ENCODE data around the gene NATD1. TPM values are rescaled to one million over a fixed set of nuclear protein-coding genes. Genes with fewer than 3 reads are reported as not detected.

The NATD1 gene
- total RNA-seq, 4 donors from 2014 or later: 8.9 to 22.2 (median 15.4) TPM

DNA sequence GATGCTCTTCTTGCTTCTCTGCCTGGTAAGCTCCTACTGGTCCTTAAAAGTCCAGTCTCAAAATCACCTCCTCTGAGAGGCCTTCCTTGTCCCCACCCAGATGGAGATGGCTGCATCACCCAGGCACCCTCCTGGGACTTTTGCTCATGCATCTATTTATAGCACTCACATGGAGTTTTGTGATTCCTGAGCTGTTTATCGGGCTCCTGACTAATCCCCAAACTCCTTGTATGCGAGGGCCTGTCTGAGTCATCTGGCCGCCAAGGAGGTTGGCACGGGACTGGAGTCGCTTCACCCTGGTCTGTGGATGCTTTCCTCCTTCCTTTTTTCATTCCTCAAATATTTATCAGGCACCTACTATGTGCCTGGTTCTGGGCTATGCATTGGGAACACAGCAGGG lies 29.0 kb upstream of the NATD1 start:
- Histone ChIP-seq H3K27ac (peak overlapping the region; percentile 43 to 97 (median 96)), H3K4me1 (peaks cover 7 to 76% (median 17%) of the 10 kb centered on the region in 3 donors), H3K27me3 (no peaks in the 10 kb centered on the region), H3K4me3 (no peak overlapping the region), H3K9me3 (no peaks in the 10 kb centered on the region), H3K36me3 (no peaks in the 10 kb centered on the region)
- peak; percentile 25 for ATAC-seq
- WGBS, 2 donors (ENCODE audit: low coverage in 1 of 2): 27 to 47% methylated on average over 3 to 5 of the region's 5 CpGs
- TF ChIP-seq EP300 (IDR thresholded peaks at IDR 0.05) (no peak), POLR2AphosphoS5 (IDR thresholded peaks at IDR 0.05) (peak; percentile 88), POLR2A (IDR thresholded peaks at IDR 0.05) (no peak)

DNA sequence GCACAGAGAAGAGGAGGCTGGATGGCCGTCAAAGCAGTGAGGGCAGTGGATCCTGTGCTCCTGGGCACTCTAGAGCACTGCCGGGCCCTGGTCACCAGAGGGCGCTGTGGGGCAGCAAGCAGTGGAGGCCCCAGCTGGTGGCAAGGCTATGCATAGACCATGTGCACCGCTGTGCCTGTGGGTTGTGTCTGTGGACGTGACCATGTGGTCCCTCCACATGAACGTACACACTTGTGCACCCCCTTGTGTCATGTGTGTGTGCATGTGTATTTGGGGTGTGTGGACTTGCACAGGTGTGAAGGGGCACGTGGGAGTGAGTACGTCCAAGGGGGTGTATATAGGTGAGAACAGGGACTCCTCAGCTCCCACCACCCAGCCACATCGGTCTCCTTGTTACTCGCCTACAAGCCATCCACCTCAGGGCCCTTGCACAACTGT lies 26.9 kb upstream of the NATD1 start:
- peak overlapping the region in 1 of 4 donors; percentile 0 for H3K27ac ChIP-seq
- H3K9me3 ChIP-seq: no peaks in the 10 kb centered on the region
- peak; percentile 31 for ATAC-seq
- TF ChIP-seq POLR2A (IDR thresholded peaks at IDR 0.05) (no peak), EP300 (IDR thresholded peaks at IDR 0.05) (no peak), POLR2AphosphoS5 (IDR thresholded peaks at IDR 0.05) (no peak)
- TF ChIP-seq, protein P1, sequence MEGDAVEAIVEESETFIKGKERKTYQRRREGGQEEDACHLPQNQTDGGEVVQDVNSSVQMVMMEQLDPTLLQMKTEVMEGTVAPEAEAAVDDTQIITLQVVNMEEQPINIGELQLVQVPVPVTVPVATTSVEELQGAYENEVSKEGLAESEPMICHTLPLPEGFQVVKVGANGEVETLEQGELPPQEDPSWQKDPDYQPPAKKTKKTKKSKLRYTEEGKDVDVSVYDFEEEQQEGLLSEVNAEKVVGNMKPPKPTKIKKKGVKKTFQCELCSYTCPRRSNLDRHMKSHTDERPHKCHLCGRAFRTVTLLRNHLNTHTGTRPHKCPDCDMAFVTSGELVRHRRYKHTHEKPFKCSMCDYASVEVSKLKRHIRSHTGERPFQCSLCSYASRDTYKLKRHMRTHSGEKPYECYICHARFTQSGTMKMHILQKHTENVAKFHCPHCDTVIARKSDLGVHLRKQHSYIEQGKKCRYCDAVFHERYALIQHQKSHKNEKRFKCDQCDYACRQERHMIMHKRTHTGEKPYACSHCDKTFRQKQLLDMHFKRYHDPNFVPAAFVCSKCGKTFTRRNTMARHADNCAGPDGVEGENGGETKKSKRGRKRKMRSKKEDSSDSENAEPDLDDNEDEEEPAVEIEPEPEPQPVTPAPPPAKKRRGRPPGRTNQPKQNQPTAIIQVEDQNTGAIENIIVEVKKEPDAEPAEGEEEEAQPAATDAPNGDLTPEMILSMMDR (IDR thresholded peaks at IDR 0.05): peak in 3 of 4 experiments; percentile 95 to 100 (median 95)
- no peak overlapping the region for H3K4me3 ChIP-seq
- no peaks in the 10 kb centered on the region for H3K27me3 ChIP-seq
- 38 to 71% methylated on average over 3 to 8 of the region's 10 CpGs for WGBS, 2 donors (ENCODE audit: low coverage in 1 of 2)
- peaks cover 0 to 71% (median 15%) of the 10 kb centered on the region in 3 donors for H3K4me1 ChIP-seq
- H3K36me3 ChIP-seq: no peaks in the 10 kb centered on the region

- H3K36me3 ChIP-seq: no peaks in the 10 kb centered on the region
- no peak for TF ChIP-seq EP300 (IDR thresholded peaks at IDR 0.05)
- TF ChIP-seq, protein P1 (IDR thresholded peaks at IDR 0.05): no peak
- no peak for TF ChIP-seq POLR2AphosphoS5 (IDR thresholded peaks at IDR 0.05)
- no peak for TF ChIP-seq POLR2A (IDR thresholded peaks at IDR 0.05)
- no peak overlapping the region for H3K4me3 ChIP-seq
- no peaks in the 10 kb centered on the region for H3K27me3 ChIP-seq
- 70 to 75% methylated on average over 3 of the region's 6 CpGs for WGBS, 2 donors (ENCODE audit: low coverage in 1 of 2)
- ATAC-seq: no peak
- H3K27ac ChIP-seq: peak overlapping the region in 1 of 4 donors; percentile 0
- H3K9me3 ChIP-seq: no peaks in the 10 kb centered on the region
- H3K4me1 ChIP-seq: peaks cover 0 to 73% (median 17%) of the 10 kb centered on the region in 3 donors
These were observed 26.4 kb upstream of the NATD1 start for GRCh38 chr17:21279582-21279981.

GRCh38 chr17:21279198-21279535 lies 26.0 kb upstream of the NATD1 start:
- H3K27ac ChIP-seq: peak overlapping the region in 2 of 4 donors; percentile 24 to 37
- peaks cover 0 to 75% (median 17%) of the 10 kb centered on the region in 3 donors for H3K4me1 ChIP-seq
- 60 to 75% methylated on average over 2 to 6 of the region's 6 CpGs for WGBS, 2 donors (ENCODE audit: low coverage in 1 of 2)

DNA sequence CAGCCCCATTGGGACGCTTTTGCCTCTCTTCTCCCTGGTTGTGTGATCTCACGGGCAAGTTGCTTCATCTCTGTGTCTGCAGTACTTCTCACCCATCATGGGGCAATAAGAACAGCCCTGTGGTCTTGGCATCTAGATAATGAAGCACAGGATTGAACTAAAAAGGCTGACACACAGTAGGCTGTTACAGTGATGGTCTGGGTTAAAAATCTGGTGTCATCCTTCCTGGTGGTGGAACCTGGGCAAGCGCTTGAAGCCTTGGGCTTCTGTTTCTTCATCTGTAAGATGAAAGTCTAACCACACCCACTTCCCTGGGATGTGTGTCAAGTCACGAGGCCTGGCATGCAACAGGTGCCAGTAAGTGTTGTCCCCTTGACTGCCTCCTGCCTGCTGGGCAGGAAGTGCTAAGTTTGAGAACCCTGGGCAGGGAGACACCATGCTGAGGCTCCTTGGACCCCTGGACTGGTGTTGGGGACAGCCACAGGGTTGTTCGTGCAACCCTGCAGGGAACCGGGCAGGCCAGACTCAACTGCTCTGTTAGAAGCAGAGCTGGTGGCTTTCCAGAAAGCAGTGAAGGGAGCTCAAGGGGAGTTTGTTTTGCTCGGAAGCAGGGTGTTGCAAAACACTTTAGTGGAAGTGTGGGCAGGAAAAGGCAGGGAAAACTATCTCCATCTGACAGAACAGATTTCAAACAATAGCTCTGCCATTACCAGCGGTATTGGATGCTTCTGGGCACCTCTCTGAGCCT lies 25.4 kb upstream of the NATD1 start:
- Histone ChIP-seq H3K4me3 (no peak overlapping the region), H3K27ac (peak overlapping the region in 3 of 4 donors; percentile 20 to 37 (median 24)), H3K9me3 (no peaks in the 10 kb centered on the region), H3K27me3 (no peaks in the 10 kb centered on the region), H3K4me1 (peaks cover 0 to 70% (median 13%) of the 10 kb centered on the region in 3 donors), H3K36me3 (no peaks in the 10 kb centered on the region)
- WGBS, 2 donors (ENCODE audit: low coverage in 1 of 2): 74 to 82% methylated on average over 4 to 5 of the region's 8 CpGs
- TF ChIP-seq EP300 (IDR thresholded peaks at IDR 0.05) (no peak), POLR2A (IDR thresholded peaks at IDR 0.05) (no peak), POLR2AphosphoS5 (IDR thresholded peaks at IDR 0.05) (no peak)
- TF ChIP-seq, protein P1 (IDR thresholded peaks at IDR 0.05): no peak
- ATAC-seq: peak; percentile 11

More at GRCh38 chr17:21279198-21279535, 26.0 kb upstream of the NATD1 start:
- no peak for ATAC-seq
- Histone ChIP-seq H3K4me3 (no peak overlapping the region), H3K9me3 (no peaks in the 10 kb centered on the region), H3K27me3 (no peaks in the 10 kb centered on the region), H3K36me3 (no peaks in the 10 kb centered on the region)
- TF ChIP-seq, protein P1 (IDR thresholded peaks at IDR 0.05): no peak
- TF ChIP-seq POLR2A (IDR thresholded peaks at IDR 0.05) (no peak), POLR2AphosphoS5 (IDR thresholded peaks at IDR 0.05) (no peak), EP300 (IDR thresholded peaks at IDR 0.05) (no peak)
